Measurements from ENCODE around the gene FAM136A. TPM values are rescaled to one million over a fixed set of nuclear protein-coding genes. Genes with fewer than 3 reads are reported as not detected.

The FAM136A gene
- total and polyA plus RNA-seq, 2 of the 13 experiments (the other 11 are each of a cell fraction or from before 2014, with no cell fraction given), result 77.8 to 126 TPM

GRCh38 chr2:70248181-70248847, 53.6 kb downstream of the FAM136A start, which contains the start of gene TIA1 (continued):
- TF ChIP-seq TCF12 (IDR thresholded peaks at IDR 0.05) (no peak), TCF12 (CRISPR knock-in tag; IDR thresholded peaks at IDR 0.05) (peak; percentile 65; the same call in 1 of the 2 replicates), TOPORS (CRISPR knock-in tag; IDR thresholded peaks at IDR 0.05) (peak; percentile 93), ZNF3 (CRISPR knock-in tag; IDR thresholded peaks at IDR 0.05) (no peak), RFX5 (IDR thresholded peaks at IDR 0.05; ENCODE audit: low read depth, low read length) (peak; percentile 21), ONECUT2 (CRISPR knock-in tag; IDR thresholded peaks at IDR 0.05) (0 out of 2 replicates have a peak, but pooled peaks have one; percentile 11), ZNF816 (CRISPR knock-in tag; IDR thresholded peaks at IDR 0.05; ENCODE audit: borderline replicate concordance) (peak; percentile 96; the same call in 1 of the 2 replicates), SOX5 (CRISPR knock-in tag; IDR thresholded peaks at IDR 0.05; ENCODE audit: borderline replicate concordance) (peak; percentile 36; the same call in 1 of the 2 replicates), PTBP1 (IDR thresholded peaks at IDR 0.05; ENCODE audit: low read depth, low read length, poor library complexity, severe bottlenecking) (peak; percentile 85), NR0B2 (CRISPR knock-in tag; IDR thresholded peaks at IDR 0.05) (peak; percentile 89; the same call in 1 of the 2 replicates), ZFP1 (CRISPR knock-in tag; IDR thresholded peaks at IDR 0.05) (no peak; the same call in 1 of the 2 replicates), ZNF343 (CRISPR knock-in tag; IDR thresholded peaks at IDR 0.05) (peak; percentile 87), ZNF512B (CRISPR knock-in tag; IDR thresholded peaks at IDR 0.05; ENCODE audit: borderline replicate concordance) (no peak), XRCC5 (optimal IDR thresholded peaks at IDR 0.05; ENCODE audit: low read length) (peak; percentile 19), ZNF121 (CRISPR knock-in tag; IDR thresholded peaks at IDR 0.05) (no peak), SATB2 (CRISPR knock-in tag; IDR thresholded peaks at IDR 0.05) (0 out of 2 replicates have a peak, but pooled peaks have one; percentile 12), HOXA5 (CRISPR knock-in tag; IDR thresholded peaks at IDR 0.05) (peak; percentile 61; the same call in 1 of the 2 replicates), ZNF138 (CRISPR knock-in tag; IDR thresholded peaks at IDR 0.05; ENCODE audit: low read depth) (peak; percentile 92)
- TF ChIP-seq, protein P1, sequence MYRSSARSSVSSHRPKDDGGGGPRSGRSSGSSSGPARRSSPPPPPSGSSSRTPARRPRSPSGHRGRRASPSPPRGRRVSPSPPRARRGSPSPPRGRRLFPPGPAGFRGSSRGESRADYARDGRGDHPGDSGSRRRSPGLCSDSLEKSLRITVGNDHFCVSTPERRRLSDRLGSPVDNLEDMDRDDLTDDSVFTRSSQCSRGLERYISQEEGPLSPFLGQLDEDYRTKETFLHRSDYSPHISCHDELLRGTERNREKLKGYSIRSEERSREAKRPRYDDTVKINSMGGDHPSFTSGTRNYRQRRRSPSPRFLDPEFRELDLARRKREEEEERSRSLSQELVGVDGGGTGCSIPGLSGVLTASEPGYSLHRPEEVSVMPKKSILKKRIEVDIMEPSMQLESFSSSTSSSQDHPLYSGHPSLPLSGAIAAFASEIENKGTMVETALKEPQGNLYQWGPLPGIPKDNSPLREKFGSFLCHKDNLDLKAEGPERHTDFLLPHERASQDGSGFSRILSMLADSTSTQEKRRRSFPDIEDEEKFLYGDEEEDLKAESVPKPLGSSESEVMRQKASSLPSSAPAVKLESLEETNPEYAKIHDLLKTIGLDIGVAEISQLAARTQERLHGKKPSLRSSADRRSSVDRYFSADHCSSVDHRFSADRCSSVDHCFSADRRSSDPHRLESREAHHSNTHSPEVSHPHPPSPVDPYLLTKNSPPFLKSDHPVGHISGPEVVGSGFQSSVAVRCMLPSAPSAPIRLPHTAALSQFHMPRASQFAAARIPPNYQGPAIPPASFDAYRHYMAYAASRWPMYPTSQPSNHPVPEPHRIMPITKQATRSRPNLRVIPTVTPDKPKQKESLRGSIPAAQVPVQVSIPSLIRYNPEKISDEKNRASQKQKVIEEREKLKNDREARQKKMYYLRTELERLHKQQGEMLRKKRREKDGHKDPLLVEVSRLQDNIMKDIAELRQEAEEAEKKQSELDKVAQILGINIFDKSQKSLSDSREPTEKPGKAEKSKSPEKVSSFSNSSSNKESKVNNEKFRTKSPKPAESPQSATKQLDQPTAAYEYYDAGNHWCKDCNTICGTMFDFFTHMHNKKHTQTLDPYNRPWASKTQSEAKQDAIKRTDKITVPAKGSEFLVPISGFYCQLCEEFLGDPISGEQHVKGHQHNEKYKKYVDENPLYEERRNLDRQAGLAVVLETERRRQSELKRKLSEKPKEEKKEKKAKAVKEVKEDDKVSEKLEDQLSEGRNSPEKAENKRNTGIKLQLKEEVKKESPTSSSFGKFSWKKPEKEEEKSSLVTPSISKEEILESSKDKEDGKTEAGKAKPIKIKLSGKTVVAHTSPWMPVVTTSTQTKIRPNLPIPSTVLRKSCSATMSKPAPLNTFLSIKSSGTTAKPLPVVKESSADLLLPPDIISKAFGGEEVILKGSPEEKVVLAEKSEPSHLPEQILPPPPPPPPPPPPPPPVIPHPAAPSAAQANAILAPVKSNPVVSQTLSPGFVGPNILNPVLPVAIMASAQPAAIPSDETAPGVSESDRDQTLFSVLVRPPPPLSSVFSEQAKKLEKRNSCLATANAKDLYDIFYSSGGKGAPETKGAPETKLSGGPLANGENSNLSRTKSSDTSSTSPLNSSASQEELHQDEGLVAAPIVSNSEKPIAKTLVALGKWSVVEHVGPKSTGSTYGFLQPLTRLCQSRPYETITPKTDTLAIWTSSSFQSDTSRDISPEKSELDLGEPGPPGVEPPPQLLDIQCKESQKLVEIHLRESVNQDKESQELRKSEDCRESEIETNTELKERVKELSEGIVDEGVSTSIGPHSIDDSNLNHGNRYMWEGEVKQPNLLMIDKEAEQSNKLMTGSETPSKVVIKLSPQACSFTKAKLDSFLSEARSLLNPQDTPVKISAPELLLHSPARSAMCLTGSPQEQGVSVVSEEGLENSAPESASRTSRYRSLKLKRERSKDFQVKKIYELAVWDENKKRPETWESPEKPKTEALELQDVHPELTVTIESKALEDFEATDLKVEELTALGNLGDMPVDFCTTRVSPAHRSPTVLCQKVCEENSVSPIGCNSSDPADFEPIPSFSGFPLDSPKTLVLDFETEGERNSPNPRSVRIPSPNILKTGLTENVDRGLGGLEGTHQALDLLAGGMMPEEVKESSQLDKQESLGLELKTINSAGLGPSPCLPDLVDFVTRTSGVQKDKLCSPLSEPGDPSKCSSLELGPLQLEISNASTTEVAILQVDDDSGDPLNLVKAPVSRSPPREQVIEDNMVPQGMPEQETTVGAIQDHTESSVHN (CRISPR knock-in tag; IDR thresholded peaks at IDR 0.05), result peak; percentile 85; the same call in 1 of the 2 replicates

Measured in HepG2 (cell line).